ENCODE results near the gene ASPHD1.

GRCh38 chr16:29922326-29922725, 22.0 kb downstream of the ASPHD1 start:
- TF ChIP-seq CTCF (conservative IDR thresholded peaks at IDR 0.05; ENCODE audit: low read depth, low read length), result no peak
- no peak for TF ChIP-seq EZH2 (IDR thresholded peaks at IDR 0.05; ENCODE audit: borderline replicate concordance, low read depth, low read length, poor library complexity, severe bottlenecking)

Data from A673 (cell line).